Activated B cell treated with CpG ODN at 0.5 μM for 24 hours (primary cell): Measurements from ENCODE around the gene RXFP1. TPM values are rescaled to one million over a fixed set of nuclear protein-coding genes. Genes with fewer than 3 reads are reported as not detected.

Experiments
- ATAC-seq: fragments of 200-7000 bp; cut with Tn5 transposase; one replicate; pipeline ENCODE4 v1.10.0; 2021; ENCODE audit warnings: low read depth, mild to moderate bottlenecking, moderate library complexity
- CTCF ChIA-PET: fragments of 350-600 bp; sonication (Branson Sonifier 250); formaldehyde crosslinking; loops from one replicate; lab custom pipeline; 2021; ENCODE audit warnings: antibody characterized with exemption; lab: Charles Lee
- POLR2A ChIA-PET: fragments of 350-600 bp; sonication (Branson Sonifier 250); formaldehyde crosslinking; loops from one replicate; lab custom pipeline; 2021; ENCODE audit warnings: antibody characterized with exemption; lab: Charles Lee
- DNase-seq: peaks from one replicate; pipeline ENCODE4 v3.0.0; 2022
- H3K27ac Mint-ChIP-seq: one replicate; pipeline ENCODE4 v1.8.0; 2020; ENCODE audit warnings: mixed read lengths
- H3K27me3 Mint-ChIP-seq: one replicate; pipeline ENCODE4 v1.8.0; 2021; ENCODE audit warnings: mixed read lengths
- H3K36me3 Mint-ChIP-seq: one replicate; pipeline ENCODE4 v1.8.0; 2021; ENCODE audit warnings: low read depth, mixed read lengths
- H3K4me1 Mint-ChIP-seq: one replicate; pipeline ENCODE4 v1.8.0; 2021; ENCODE audit warnings: mixed read lengths
- H3K4me3 Mint-ChIP-seq: one replicate; pipeline ENCODE4 v1.8.0; 2020; ENCODE audit warnings: mild to moderate bottlenecking, mixed read lengths
- H3K9me3 Mint-ChIP-seq: one replicate; pipeline ENCODE4 v1.8.0; 2020; ENCODE audit warnings: mixed read lengths
- intact Hi-C: fragments of 100-400 bp; cut with micrococcal nuclease; formaldehyde crosslinking; loops from one replicate; pipeline ENCODE4 v1.15.1; 2024
- total RNA-seq: library from RNA; stranded (reverse); gene quantifications from 2 replicates; pipeline ENCODE4 v1.2.3, GENCODE V29; 2022
- TF ChIP-seq, protein P1 (sequence below): fragments of 200-600 bp; IDR thresholded peaks from one replicate; pipeline ENCODE4 v1.8.0; 2022; ENCODE audit warnings: antibody characterized with exemption, mild to moderate bottlenecking

RXFP1 gene
- total RNA-seq, 1 donor from 2014 or later = not detected

DNA sequence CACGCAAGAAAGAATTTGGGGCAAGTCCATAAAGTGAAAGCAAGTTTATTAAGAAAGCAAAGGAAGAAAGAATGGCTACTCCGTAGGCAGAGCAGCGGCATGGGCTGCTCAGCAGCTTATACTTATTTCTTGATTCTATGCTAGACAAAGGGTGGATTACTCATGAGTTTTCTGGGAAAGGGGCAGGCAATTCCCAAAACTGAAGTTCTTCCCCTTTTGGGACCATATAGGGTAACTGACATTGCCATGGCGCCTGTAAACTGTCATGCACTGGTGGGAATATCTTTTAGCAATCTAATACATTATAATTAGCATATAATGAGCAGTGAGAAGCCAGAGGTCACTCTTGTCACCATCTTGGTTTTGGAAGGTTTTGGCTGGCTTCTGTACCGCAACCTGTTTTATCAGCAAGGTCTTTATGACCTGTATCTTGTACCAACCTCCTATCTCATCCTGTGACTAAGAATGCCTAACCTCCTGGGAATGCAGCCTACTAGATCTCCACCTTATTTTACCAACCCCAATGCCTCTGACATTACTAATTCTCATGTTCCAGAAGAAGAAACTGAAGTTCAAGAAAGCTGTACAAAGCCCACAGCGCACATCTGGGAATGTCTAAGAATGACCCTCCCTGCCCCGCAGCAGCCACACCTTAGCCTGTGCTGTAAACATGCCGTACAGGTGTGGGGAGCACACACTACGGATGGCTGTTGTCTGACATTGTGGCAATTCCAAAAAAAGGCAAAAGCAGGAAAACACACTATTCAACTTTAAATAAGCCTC lies 18.6 kb downstream of the RXFP1 start:
- ATAC-seq = no peak
- Mint-ChIP-seq H3K4me3 (no peak overlapping the region), H3K36me3 (no peaks in the 10 kb centered on the region), H3K4me1 (no peaks in the 10 kb centered on the region), H3K27me3 (no peaks in the 10 kb centered on the region), H3K9me3 (peaks cover 2% of the 10 kb centered on the region), H3K27ac (no peak overlapping the region)
- DNase-seq = no peak
- POLR2A ChIA-PET = no interaction called here
- CTCF ChIA-PET = no interaction called here
- TF ChIP-seq, protein P1, sequence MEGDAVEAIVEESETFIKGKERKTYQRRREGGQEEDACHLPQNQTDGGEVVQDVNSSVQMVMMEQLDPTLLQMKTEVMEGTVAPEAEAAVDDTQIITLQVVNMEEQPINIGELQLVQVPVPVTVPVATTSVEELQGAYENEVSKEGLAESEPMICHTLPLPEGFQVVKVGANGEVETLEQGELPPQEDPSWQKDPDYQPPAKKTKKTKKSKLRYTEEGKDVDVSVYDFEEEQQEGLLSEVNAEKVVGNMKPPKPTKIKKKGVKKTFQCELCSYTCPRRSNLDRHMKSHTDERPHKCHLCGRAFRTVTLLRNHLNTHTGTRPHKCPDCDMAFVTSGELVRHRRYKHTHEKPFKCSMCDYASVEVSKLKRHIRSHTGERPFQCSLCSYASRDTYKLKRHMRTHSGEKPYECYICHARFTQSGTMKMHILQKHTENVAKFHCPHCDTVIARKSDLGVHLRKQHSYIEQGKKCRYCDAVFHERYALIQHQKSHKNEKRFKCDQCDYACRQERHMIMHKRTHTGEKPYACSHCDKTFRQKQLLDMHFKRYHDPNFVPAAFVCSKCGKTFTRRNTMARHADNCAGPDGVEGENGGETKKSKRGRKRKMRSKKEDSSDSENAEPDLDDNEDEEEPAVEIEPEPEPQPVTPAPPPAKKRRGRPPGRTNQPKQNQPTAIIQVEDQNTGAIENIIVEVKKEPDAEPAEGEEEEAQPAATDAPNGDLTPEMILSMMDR = no peak
- intact Hi-C loops = no loop called here

GRCh38 chr4:158541506-158541905 lies 19.8 kb downstream of the RXFP1 start:
- H3K27me3 Mint-ChIP-seq = no peaks in the 10 kb centered on the region
- CTCF ChIA-PET = no interaction called here
- no peaks in the 10 kb centered on the region for H3K36me3 Mint-ChIP-seq

DNA sequence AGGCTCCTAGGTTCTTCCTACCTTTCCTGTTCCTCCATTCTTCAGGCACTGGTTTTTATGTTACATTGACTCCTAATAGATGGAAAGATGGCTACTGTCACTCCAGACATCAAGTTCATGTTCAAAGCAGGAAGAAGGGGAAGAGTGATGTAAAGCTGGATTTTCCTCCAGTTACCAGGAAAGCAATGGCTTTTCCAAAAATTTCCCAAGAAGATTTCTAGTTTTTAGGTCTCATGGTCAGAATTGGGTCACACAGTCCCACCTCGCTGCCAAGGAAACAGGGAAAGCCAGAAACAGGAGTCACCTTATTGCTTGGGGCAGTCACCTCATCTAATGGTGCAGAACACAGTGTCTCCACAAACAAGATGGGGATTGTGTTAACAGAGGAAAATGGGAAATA lies 21.5 kb downstream of the RXFP1 start:
- Mint-ChIP-seq H3K36me3 (no peaks in the 10 kb centered on the region), H3K27me3 (no peaks in the 10 kb centered on the region), H3K27ac (no peak overlapping the region), H3K4me1 (no peaks in the 10 kb centered on the region), H3K4me3 (no peak overlapping the region), H3K9me3 (peaks cover 2% of the 10 kb centered on the region)
- POLR2A ChIA-PET = no interaction called here
- CTCF ChIA-PET = no interaction called here
- intact Hi-C loops = no loop called here
- DNase-seq = no peak
- ATAC-seq = no peak
- TF ChIP-seq, protein P1 = no peak

More at GRCh38 chr4:158541506-158541905, 19.8 kb downstream of the RXFP1 start:
- TF ChIP-seq, protein P1 = no peak
- DNase-seq (no peak), ATAC-seq (no peak)
- intact Hi-C loops = no loop called here
- H3K27ac Mint-ChIP-seq = no peak overlapping the region
- H3K4me1 Mint-ChIP-seq = no peaks in the 10 kb centered on the region
- no peak overlapping the region for H3K4me3 Mint-ChIP-seq
- peaks cover 2% of the 10 kb centered on the region for H3K9me3 Mint-ChIP-seq
- POLR2A ChIA-PET = no interaction called here

GRCh38 chr4:158544141-158544540 lies 22.5 kb downstream of the RXFP1 start:
- no peak for ATAC-seq
- Mint-ChIP-seq H3K4me3 (no peak overlapping the region), H3K4me1 (no peaks in the 10 kb centered on the region), H3K9me3 (peaks cover 2% of the 10 kb centered on the region), H3K36me3 (no peaks in the 10 kb centered on the region), H3K27ac (no peak overlapping the region), H3K27me3 (no peaks in the 10 kb centered on the region)
- POLR2A ChIA-PET = no interaction called here
- CTCF ChIA-PET = no interaction called here
- intact Hi-C loops = no loop called here
- TF ChIP-seq, protein P1 = no peak
- DNase-seq = no peak

DNA sequence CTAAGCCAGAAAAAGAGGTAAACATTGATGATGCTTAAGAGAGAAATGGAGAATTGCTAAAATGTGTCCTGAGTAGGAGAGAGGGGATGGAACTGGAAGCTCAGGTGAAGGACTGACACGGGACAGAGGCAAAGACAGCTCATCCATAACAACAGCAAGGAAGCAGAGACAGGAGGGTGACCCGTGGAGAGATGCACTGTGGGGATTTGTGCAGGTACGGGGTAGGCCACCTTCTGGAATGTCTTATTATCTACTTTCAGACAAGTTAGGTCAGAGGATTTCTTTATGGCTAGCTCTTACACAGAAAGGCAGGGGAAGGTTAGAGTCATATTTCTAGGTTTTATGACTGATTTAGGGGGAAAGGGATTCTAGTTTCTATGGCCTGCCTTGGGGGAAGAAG lies 31.7 kb downstream of the RXFP1 start:
- ATAC-seq = no peak
- no peak for DNase-seq
- H3K27me3 Mint-ChIP-seq = peaks cover 8% of the 10 kb centered on the region
- H3K27ac Mint-ChIP-seq = no peak overlapping the region
- TF ChIP-seq, protein P1 = no peak
- CTCF ChIA-PET = no interaction called here
- H3K9me3 Mint-ChIP-seq = no peaks in the 10 kb centered on the region
- H3K4me1 Mint-ChIP-seq = no peaks in the 10 kb centered on the region
- POLR2A ChIA-PET = no interaction called here
- no peak overlapping the region for H3K4me3 Mint-ChIP-seq
- H3K36me3 Mint-ChIP-seq = no peaks in the 10 kb centered on the region
- intact Hi-C loops = no loop called here
